SIG-M5 treated with dmso at 0.1 percent for 504 hours (cell line): Measurements from ENCODE around the gene EDDM13.
"Not testable (repeated sequence)": the region's sequence is repeated elsewhere in the genome, so short reads cannot be mapped to it uniquely, and the experiment has no call there.

Experiments
- DNase-seq: peaks from one replicate; lab custom pipeline; 2025; ENCODE audit not compliant: unreplicated experiment; lab: John Stamatoyannopoulos, UW

The EDDM13 gene

DNA sequence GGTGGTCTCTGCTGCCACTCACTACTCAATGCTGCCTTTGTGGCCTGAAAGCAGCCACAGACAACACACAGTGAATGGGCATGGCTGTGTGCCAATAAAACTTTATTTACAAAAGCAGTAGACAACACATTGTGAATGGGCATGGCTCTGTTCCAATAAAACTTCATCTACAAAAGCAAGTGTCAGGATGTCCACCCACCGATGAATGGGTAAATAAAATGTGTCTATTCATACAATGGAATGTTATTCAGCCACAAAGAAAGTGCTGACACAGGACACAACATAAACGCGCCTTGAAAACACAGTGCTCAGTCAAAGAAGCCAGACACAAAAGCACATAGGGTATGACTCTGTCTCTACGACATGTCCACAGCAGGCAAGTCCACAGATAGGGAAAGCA is 22.0 kb downstream of the EDDM13 start:
- DNase-seq = no peak

DNA sequence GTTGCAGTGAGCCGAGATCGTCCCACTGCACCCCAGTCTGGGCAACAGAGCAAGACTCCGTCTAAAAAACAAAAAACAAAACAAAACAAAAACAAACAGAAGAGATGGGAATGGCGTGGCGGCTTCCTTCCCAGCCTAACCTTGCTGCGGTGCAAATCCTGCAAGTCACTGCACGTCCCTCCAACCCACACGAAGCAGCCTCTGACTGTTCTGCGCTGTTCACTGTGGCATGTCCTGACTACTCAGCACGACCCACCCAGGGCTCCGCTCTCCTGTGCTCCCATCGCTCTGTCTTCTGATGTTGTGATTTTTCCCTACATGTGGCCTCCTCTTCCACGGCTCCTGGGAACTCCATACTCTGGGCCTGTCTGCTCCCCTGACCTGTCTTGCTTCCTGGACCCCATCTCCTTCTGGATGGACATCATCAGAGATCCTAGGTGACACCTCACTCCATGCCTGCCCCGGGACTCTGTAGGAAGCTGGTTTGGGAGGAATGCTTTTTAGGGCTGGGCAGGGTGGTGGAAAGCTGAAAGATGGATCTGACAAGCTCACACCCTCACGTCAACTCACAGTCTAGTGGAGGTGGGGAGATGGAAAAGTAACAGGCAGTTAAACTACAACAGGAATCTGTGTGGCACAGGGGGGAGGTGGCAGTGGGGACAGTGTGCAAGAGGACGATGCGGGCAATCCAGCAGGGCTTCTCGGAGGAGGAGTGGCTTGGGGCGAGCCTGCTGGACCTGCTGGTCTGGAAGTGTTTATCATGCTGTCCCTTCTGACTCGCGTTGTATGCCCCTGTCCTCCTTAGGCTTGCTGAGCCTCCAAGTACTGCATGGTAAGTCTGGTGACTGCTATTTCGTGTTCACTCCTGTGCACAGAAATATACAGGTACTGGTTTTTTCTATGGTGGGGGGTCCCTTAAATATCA is 23.2 kb downstream of the EDDM13 start:
- DNase-seq = no peak

DNA sequence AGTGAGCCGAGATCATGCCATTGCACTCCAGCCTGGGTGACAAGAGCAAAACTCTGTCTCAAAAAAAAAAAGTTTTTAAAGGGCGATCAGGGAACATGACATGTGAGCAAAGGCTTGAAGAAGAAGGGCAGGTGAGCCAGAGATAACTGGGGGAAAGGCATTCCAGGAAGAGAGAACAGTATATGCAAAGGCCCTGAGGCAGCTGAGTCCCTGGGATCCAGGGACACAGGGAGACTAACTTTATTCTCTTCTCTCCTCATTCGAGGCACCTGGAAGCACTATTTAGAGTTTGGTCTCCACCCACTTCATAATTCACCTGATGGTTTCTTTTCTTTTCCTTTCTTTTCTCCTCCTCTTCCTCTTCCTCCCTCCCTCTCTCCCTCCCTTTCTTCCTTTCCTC is 24.5 kb downstream of the EDDM13 start:
- no peak for DNase-seq

DNA sequence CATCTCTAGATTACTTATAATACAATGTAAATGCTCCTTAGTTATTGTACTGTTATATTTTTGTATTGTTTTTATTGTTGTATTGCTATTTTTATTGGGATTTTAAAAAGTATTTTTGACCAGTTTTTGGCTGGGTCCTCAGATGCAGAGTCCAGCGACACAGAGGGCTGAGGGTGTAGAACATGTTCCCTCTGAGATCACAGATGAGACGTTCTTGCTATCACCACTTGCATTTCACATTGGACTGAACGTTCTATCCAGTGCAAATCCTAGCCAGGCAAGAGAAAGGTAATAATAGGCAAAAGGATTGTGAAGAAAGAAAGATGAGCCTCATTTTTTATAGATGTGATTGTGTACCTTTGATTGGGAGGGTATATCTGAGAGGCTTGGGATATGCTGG is 27.1 kb downstream of the EDDM13 start:
- no peak for DNase-seq

DNA sequence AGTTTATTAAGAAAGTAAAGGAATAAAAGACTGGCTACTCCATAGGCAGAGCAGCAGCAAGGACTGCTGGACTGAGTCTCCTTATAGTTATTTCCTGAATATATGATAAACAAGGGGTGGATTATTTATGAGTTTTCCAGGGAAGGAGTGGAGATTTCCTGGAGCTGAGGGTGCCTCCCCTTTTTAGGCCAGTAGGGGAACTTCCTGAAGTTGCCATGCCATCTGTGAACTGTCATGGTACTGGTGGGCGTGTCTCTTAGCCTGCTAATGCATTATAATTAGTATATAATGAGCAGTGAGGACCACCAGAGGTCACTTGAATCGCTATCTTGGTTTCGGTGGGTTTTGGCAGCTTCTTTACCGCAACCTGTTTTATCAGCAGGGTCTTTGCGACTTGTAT is 28.6 kb downstream of the EDDM13 start:
- DNase-seq = no peak

DNA sequence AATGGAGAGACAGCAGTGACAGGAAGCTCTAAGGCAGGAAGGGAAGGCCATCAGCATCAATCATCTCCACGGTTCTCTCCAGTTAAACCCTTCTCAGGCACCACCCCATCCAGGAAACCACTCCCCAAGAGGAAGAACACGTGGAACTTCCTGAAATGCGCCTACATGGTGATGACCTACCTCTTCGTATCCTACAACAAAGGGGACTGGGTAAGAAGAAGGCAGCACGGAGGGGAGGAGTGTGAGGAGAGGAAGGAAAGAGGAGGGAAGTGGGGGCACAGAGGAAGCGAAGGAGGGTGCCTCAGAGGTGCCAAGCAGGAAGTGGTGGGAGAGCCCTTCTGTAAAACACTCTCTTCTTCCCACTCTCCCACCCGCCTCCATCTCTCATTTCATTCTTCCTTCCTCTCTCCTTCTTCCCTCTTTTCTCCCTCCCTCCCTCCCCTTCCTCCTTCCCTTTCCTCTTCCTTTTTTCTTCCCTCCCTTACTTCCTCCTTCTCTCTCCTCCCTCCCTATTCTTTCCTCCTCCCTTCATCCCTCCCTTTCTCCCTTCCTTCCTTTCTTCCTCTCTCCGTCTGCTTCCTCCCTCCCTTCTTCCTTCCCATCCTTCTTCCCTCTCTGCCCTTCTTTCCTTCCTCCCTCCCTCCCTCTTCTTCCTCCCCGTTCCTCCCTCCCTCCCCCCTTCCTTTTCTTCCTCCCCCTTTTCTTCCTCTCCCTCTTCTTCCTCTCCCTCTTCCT is 29.5 kb downstream of the EDDM13 start:
- no peak for DNase-seq

DNA sequence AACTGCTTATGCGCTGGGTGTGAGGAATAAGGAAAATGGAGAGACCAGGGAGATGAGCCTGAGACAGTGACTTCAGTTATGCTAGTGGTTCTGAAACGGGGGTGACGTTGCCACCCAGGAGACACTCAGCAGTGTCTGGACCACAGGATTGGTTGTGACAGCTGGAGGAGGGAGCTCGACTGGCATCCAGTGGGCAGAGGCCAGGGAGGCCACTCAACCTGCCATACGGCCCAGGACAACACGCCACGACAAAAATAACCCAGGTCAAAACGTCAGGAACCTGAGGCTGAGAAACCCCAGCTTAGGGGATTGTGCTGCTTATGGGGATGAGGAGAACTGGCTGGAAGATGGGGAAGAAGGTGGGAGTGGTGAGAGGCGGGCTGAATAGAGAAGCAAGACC is 31.7 kb downstream of the EDDM13 start:
- DNase-seq = no peak

DNA sequence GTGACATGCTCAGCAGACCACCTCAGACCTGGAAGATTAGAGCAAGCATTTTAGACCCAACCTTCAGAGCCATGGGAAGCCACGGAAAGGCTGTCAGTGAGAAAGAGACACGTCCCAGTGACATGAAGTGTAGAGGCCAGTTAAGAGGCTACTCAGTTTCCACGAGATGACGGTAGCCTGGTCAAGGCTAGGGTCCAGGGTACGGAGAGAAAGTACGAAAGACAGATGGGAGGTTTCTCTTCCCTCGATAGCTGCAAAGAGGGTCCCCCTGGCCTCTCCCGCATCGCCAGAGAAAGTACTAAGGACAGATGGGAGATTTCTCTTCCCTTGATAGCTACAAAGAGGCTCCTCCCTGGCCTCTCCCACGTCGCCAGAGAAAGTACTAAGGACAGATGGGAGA is 33.5 kb downstream of the EDDM13 start:
- no peak for DNase-seq

DNA sequence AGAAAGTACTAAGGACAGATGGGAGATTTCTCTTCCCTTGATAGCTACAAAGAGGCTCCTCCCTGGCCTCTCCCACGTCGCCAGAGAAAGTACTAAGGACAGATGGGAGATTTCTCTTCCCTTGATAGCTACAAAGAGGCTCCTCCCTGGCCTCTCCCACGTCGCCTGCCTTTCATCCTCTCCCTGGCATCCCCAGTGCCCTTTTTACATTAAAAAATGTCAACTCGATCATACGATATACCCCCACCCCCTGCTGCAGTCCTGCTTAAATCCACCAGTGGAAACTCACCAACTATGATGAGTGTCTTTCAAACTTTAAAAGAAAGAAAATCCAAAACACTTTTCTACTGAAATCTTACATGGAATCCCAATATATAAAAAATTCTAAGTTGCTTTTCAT is 34.5 kb downstream of the EDDM13 start:
- DNase-seq = not testable (repeated sequence)

DNA sequence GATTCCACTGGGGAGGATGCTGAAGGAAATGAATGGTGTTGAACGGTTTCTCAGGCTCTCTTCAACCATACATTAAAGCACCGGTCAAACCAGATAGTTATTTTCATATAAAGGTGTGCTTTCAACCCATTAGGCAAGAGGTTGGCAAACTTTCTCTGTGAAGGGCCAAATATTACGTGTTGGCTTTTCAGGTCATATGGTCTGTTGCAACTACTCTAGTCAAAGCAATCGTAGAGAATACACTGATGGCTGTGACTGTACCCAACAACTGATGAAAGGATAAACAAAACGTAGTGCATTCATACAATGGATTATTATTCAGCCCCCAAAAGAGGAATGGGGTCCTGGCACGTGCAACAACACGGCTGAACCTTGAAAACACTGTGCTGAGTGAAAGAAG is 36.2 kb downstream of the EDDM13 start:
- DNase-seq = no peak

DNA sequence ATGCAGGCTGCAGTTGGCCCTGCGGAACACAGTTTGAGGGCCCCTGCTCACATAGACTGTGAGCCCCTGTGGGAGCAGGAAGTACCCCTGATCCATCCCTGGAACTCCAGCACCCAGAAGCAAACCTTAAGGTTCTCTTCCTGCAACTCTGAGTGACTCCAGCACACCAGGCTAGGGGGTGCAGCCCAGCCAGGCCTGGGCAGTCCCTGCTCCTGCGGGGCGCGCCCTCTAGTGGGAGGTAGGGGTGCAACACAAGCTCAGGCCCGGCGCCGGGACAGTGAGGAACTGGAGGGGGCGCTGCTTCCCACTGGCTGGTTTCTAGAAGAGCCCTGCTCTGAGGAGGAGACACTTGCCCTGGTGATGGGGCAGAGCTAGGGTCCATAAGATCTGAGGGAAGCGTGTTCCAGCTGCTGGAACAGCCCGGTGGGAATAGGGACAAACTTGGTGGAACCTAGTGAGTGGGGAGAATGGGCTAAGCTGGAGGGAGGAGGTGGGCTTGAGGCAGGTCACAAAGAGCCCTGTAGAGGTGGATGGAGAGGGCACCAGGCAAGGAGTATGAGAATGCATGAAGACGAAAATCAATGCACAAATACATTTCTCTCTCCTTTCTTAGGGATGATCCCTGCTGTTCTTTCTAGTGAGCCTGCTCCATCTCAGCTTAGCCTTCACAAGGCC is 37.1 kb downstream of the EDDM13 start:
- peak; percentile 68 for DNase-seq

DNA sequence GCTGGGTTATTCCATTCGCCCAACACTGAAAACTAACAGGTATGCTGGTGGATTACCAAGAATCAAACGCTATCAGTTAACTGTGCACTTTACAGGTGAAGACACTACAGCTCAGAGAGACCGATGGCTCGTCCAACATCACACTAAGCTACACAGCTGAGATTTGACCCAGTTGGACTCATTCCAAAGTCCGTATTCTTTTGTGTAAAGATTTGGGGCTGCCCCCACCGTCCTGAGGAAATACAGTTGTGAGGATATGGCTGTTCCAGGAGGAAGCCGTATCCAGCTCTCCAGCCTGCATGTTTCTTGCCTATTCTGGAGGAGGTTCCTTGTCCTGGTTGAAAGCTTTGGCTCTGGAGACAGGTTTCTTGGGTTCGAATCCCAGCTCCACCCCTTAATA is 37.9 kb downstream of the EDDM13 start:
- no peak for DNase-seq

DNA sequence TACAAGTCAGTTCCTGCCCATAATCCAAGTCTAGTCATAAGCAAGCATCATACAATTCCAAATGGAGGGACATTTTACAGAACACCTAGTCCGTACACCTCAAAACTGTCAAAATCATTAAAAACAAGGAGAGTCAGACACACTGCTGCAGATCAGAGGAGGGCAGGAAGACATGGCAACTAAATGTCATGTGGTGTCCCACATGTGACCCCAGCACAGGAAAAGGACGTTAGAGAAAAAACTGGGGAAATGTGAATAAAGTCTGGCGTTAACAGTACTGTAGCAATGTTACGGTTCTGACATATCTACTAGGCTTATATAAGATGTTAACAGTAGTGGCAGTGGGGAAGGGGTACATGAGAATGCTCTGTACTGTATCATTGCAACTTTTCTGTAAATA is 39.8 kb downstream of the EDDM13 start:
- no peak for DNase-seq

DNA sequence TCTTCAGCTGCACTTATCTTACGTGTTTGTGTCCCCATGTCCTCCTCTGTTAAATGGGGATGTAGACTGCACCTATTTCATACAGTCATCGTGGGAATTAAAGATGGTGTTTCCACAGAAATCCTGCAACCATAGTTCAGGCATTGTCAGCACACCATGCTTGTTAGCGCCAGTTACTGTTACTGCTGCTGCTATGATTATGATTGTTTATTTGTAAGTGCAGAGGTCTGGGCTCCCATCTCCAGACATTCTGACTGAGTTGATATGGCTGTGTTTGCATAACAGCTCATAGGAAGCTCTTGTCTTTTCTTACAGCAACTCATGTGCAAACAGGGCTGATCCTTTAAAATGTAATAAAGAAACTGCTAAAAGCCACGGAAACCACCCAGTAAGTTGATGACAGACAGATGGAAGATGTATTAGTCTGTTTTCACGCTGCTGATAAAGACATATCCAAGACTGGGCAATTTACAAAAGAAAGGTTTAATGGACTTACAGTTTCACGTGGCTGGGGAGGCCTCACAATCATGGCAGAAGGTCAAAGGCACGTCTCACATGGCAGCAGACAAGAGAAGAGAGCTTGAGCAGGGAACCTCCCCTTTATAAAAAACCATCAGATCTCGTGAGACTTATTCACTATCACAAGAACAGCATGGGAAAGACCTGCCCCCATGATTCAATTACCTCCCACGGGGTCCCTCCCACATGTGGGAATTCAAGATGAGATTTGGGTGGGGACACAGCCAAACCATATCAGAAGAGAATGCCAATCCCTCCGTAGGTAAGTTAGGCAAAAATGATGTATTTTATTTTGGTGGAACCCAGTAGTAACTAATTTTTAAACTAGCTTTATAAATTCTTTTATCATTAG is 40.5 kb downstream of the EDDM13 start:
- no peak for DNase-seq

DNA sequence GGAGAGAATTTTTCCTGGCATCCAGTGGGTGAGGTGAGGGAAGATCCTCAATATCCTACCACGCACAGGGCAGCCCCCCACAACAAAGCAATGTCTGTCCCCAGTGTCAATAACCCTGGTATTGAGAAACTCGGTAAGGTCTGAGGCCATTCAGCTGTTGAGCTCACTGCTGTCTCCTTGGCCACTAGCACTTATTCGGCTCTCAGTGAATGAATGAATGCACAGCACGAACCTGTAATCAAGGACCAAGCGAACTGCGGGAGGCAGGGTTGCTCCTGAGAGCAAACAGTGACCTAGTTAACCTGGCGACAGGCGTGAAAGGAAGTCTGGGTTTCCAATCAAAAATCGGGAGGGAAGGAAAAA is 41.5 kb downstream of the EDDM13 start:
- peak; percentile 55 for DNase-seq

DNA sequence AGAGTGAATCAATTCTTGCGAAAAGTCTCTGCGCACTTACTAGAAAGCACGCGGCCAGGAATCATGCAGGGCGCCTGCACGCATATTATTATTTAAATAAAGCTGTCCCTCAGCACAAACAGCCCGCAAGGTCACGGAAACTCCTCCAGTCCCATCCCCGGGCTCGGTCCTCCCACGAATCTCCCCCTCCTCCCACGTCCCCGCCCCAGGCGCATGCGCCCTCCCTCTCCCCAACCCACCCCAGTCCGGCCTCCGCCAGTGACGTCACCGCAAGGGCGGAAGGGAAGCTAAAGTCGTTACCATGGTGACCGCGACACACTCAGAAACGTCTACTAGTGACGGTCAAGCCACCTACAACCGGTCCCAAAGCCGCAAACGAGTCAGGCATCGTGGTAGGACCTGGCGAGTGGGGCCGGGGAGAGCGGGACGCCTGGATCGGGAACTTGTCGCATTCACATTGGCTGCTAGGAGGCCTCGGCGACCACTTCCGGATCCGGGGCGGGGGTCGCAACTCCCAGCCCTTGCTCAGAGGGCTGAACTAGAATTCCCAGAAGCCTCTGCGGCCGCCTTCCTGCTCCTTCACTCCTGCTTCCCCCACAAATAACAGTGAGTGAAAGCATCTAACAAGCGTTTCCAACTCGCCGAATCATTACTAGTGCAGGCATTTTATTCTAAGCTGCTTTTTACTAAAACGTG is 42.0 kb downstream of the EDDM13 start, which contains the start of gene ZSCAN5A:
TSS of gene ZSCAN5A (minus strand) at position 459 of the 696 bp plus-strand sequence. CDS start 89,793 bp downstream, outside the sequence.
- peak; percentile 93 for DNase-seq

DNA sequence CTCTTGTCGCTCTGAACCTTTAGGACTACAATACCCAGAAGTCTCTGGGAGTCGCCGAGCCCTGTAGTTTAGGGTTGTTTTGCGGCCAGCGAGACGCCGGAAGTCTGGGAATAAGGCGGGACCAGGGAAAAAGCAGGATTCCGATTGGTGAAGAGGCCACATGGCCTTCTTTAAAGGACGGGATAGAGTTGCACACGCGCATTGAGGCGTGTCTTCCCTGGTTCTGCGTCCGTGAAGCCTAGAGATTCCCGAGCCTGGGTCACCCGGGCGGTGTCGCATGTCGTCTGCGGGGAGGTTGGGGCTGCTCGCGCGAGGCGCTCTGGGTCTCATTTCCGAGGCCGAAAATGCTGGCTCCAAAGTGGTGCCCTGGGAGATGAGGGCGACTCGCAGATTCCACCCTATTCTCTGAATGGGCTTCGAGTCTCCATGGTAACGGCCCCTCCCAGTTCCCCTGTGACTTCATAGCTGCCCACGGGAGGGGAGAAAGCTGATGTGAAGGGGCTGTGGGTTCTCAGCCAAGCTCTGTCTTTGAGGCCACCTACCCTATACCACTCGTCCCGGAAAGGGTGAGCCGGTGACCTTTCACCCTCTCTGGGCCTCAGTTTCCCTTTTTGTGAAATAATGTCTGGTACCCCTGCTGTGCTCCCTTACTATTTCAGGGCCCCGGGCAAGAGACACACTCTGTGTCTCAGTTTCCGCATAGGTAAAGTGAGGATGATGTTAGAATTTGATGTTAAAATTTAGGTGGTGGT is 42.7 kb downstream of the EDDM13 start:
- DNase-seq = peak; percentile 97

DNA sequence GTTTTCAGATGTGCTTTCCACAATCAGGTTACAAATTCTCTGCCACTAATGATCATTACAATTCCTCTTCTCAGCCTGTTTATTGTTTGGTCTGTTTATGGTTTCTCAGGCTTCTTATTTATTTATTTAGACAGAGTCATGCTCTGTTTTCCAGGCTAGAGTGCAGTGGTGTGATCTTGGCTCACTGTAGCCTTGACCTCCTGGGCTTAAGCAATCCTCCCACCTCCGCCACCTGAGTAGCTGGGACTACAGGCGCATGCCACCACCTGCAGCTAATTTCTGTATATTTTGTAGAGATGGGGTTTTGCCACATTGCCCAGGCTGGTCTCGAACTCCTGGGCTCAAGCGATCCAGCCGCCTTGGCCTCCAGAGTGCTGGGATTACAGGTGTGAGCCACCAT is 44.2 kb downstream of the EDDM13 start:
- DNase-seq = no peak

DNA sequence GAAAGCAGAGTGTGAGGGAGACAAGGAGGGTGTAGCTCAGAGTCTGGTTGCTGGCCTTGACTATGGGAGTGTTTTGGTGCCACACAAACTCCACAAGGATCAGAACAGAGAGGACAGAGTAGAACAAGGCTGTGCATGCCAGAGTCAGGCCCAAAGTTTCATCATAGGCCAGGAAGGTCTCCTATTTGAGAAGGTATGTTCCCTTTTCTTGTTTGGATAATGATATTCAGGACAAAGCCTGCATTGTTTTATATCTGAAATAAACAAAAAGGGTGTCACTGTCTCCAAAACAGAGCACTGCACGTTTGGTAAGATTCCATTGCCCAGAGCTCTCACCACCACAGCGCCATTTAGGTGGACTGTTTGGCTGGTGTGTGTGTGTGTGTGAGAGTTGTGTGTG is 45.2 kb downstream of the EDDM13 start:
- DNase-seq = no peak
